B cell (primary cell): Measurements from ENCODE around the gene PREP. TPM values are rescaled to one million over a fixed set of nuclear protein-coding genes. Genes with fewer than 3 reads are reported as not detected.

ENCODE experiments used
- ATAC-seq: fragments of 200-7000 bp; cut with Tn5 transposase; one replicate; pipeline ENCODE4 v1.10.0; 2021; ENCODE audit warnings: low read depth, mild to moderate bottlenecking, moderate number of reproducible peaks, moderate library complexity
- CTCF ChIA-PET: fragments of 350-600 bp; sonication (Branson Sonifier 250); formaldehyde crosslinking; loops from one replicate; lab custom pipeline; 2021; ENCODE audit warnings: antibody characterized with exemption, inconsistent platforms; lab: Charles Lee
- POLR2A ChIA-PET: fragments of 350-600 bp; sonication (Branson Sonifier 250); formaldehyde crosslinking; loops from one replicate; lab custom pipeline; 2021; ENCODE audit warnings: antibody characterized with exemption; lab: Charles Lee
- DNase-seq: peaks from one replicate; pipeline ENCODE4 v3.0.0; 2013
- H2AFZ ChIP-seq: 2 replicates; pipeline ENCODE4 v1.6.1; 2012; ENCODE audit warnings: mild to moderate bottlenecking, low read depth, low read length; ENCODE audit not compliant: insufficient read depth, poor library complexity, severe bottlenecking
- H3K27ac ChIP-seq, 2 donors: 1 replicate in 1 of 2; 2 replicates in 1 of 2; pipeline ENCODE4 v1.5.1; 2012 to 2013; ENCODE audit warnings: low read length in 2 of 2, mild to moderate bottlenecking in 2 of 2, moderate library complexity in 1 of 2
- H3K27me3 ChIP-seq, 4 experiments: fragments of 200-600 bp in 1 of 4; sonication (generic) in 1 of 4; replicated peaks in 1 of 4; 1 replicate in 2 of 4; 2 replicates in 2 of 4; pipeline versions ENCODE4 v1.6.1 to v1.7.0; 2013 to 2016; ENCODE audit warnings: low read length in 3 of 4, mild to moderate bottlenecking in 2 of 4, mixed read lengths in 1 of 4, moderate library complexity in 1 of 4; ENCODE audit not compliant: insufficient read depth in 4 of 4, control insufficient read depth in 3 of 4; ENCODE audit errors: control extremely low read depth in 1 of 4
- H3K36me3 ChIP-seq, 2 experiments: replicated peaks in 1 of 2; 1 replicate in 1 of 2; 2 replicates in 1 of 2; pipeline versions ENCODE4 v1.6.1 to v1.7.1; 2013; ENCODE audit warnings: low read length in 1 of 2; ENCODE audit not compliant: insufficient read depth in 2 of 2, control insufficient read depth in 1 of 2; ENCODE audit errors: control extremely low read depth in 1 of 2, extremely low read depth in 1 of 2
- H3K4me1 ChIP-seq, 2 donors: fragments of 200-600 bp in 1 of 2; sonication (generic) in 1 of 2; 1 replicate in 1 of 2; 2 replicates in 1 of 2; pipeline versions ENCODE4 v1.5.1 to v1.6.1; 2013 to 2017; ENCODE audit warnings: low read length in 2 of 2; ENCODE audit not compliant: control insufficient read depth in 2 of 2, insufficient read depth in 2 of 2
- H3K4me2 ChIP-seq: replicated peaks from 2 replicates; pipeline ENCODE3; 2012; ENCODE audit warnings: mild to moderate bottlenecking, low read depth, low read length; ENCODE audit not compliant: poor library complexity, severe bottlenecking
- H3K4me3 ChIP-seq, 5 experiments: fragments of 200-600 bp in 1 of 5; sonication (generic) in 1 of 5; 1 replicate in 3 of 5; 2 replicates in 2 of 5; pipeline versions ENCODE4 v1.5.1 to v1.7.0; 2011 to 2016; ENCODE audit warnings: low read length in 4 of 5, mild to moderate bottlenecking in 4 of 5, low read depth in 2 of 5, control low read depth in 1 of 5, moderate library complexity in 1 of 5; ENCODE audit not compliant: insufficient read depth in 1 of 5; ENCODE audit errors: control extremely low read depth in 1 of 5, extremely low read depth in 1 of 5
- H3K79me2 ChIP-seq: fragments of 200-600 bp; sonication (generic); one replicate; pipeline ENCODE4 v1.6.0; 2016; ENCODE audit warnings: low read length; ENCODE audit not compliant: control insufficient read depth, insufficient read depth
- H3K9ac ChIP-seq: fragments of 200-600 bp; sonication (generic); 2 replicates; pipeline ENCODE4 v1.6.1; 2017; ENCODE audit warnings: mild to moderate bottlenecking, low read length, moderate library complexity
- H3K9me3 ChIP-seq, 3 donors: one replicate each; pipeline versions ENCODE4 v1.6.1 to v1.7.1; 2013; ENCODE audit warnings: low read length in 2 of 3; ENCODE audit not compliant: control insufficient read depth in 2 of 3, insufficient read depth in 1 of 3; ENCODE audit errors: control extremely low read depth in 1 of 3
- H4K20me1 ChIP-seq: 2 replicates; pipeline ENCODE4 v1.6.0; 2012; ENCODE audit warnings: mild to moderate bottlenecking, low read length; ENCODE audit not compliant: insufficient read depth, control insufficient read depth, poor library complexity, severe bottlenecking
- H3K27ac Mint-ChIP-seq: one replicate; pipeline ENCODE4 v1.8.0; 2021; ENCODE audit warnings: mixed read lengths
- H3K27me3 Mint-ChIP-seq: one replicate; pipeline ENCODE4 v1.8.0; 2021; ENCODE audit warnings: mixed read lengths
- H3K4me1 Mint-ChIP-seq: one replicate; pipeline ENCODE4 v1.8.0; 2021; ENCODE audit warnings: mixed read lengths
- H3K4me3 Mint-ChIP-seq: one replicate; pipeline ENCODE4 v1.8.0; 2021; ENCODE audit warnings: mixed read lengths
- H3K9me3 Mint-ChIP-seq: one replicate; pipeline ENCODE4 v1.8.0; 2022; ENCODE audit warnings: mixed read lengths; ENCODE audit not compliant: insufficient read depth
- EZH2 ChIP-seq: IDR thresholded peaks from 2 replicates; pipeline ENCODE4 v1.6.1; 2012; ENCODE audit warnings: borderline replicate concordance, low read depth, mild to moderate bottlenecking, moderate library complexity, low read length; ENCODE audit not compliant: insufficient read depth, poor library complexity, severe bottlenecking
- WGBS: methylation state at CpG from one replicate; pipeline ENCODE4 v1.1.5; 2013; ENCODE audit warnings: missing lambda C conversion rate; ENCODE audit not compliant: insufficient coverage; 5-methylcytosine and 5-hydroxymethylcytosine counted together
- intact Hi-C: fragments of 100-400 bp; cut with micrococcal nuclease; formaldehyde crosslinking; loops from one replicate; pipeline ENCODE4 v1.10.0; 2022
- polyA plus RNA-seq: library from polyadenylated mRNA; depleted of rRNA; stranded (reverse); fragments of >200 nt; gene quantifications from 2 replicates; pipeline ENCODE4 v1.2.3, GENCODE V29; 2012
- total RNA-seq, 2 donors: library from RNA; stranded (reverse); fragments of 120-200 nt in 1 of 2; gene quantifications; 1 replicate in 1 of 2; 2 replicates in 1 of 2; pipeline versions ENCODE4 v1.2.3 to v1.2.4, GENCODE V29; 2013 to 2022
- TF ChIP-seq, protein P1 (sequence below): fragments of 200-600 bp; IDR thresholded peaks from one replicate; pipeline ENCODE4 v1.8.0; 2022; ENCODE audit warnings: antibody characterized with exemption, mild to moderate bottlenecking

Gene PREP
- total and polyA plus RNA-seq, 2 donors (not counting 1 experiment from before 2014, with no cell fraction given): 12.2 to 27.0 TPM

DNA sequence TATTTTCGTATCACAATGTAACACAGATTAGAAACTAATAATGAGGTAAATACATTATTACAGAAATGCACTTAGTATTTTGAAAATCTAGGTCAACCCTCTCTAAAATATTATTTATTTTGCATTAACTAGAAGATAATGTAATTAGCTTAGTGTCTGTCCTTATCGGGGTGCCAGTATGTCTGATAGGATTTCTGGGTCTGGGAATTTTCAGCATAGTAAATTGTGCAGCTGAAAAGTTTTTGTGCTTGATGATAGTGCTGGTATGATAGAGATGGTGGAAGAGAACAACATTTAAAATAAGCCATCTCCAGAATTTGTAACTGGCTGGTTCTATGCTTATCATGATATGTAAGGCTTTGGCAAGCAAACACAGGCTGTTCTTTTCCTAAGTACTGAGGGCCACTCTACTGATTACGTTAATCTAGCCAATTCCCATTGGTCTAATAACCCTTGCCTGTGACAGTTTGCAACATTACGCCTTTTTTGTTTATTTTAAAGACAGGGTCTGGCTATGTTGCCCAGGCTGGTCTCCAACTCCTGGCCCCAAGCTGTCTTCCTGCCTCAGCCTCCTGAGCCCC is 50.8 kb downstream of the PREP start:
- intact Hi-C loops: no loop called here
- no peak overlapping the region for H3K9ac ChIP-seq
- ChIA-PET POLR2A (no interaction called here), CTCF (no interaction called here)
- H3K27ac ChIP-seq: no peak overlapping the region
- TF ChIP-seq, protein P1, sequence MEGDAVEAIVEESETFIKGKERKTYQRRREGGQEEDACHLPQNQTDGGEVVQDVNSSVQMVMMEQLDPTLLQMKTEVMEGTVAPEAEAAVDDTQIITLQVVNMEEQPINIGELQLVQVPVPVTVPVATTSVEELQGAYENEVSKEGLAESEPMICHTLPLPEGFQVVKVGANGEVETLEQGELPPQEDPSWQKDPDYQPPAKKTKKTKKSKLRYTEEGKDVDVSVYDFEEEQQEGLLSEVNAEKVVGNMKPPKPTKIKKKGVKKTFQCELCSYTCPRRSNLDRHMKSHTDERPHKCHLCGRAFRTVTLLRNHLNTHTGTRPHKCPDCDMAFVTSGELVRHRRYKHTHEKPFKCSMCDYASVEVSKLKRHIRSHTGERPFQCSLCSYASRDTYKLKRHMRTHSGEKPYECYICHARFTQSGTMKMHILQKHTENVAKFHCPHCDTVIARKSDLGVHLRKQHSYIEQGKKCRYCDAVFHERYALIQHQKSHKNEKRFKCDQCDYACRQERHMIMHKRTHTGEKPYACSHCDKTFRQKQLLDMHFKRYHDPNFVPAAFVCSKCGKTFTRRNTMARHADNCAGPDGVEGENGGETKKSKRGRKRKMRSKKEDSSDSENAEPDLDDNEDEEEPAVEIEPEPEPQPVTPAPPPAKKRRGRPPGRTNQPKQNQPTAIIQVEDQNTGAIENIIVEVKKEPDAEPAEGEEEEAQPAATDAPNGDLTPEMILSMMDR: no peak
- no peak for TF ChIP-seq EZH2
- DNase-seq (no peak), ATAC-seq (no peak)
- no peak overlapping the region for H2AFZ ChIP-seq
- H3K27me3 Mint-ChIP-seq: no peaks in the 10 kb centered on the region
- H3K36me3 ChIP-seq: peaks cover 18 to 38% of the 10 kb centered on the region in 2 experiments
- no peaks in the 10 kb centered on the region for H4K20me1 ChIP-seq
- peaks cover 2% of the 10 kb centered on the region for H3K9me3 Mint-ChIP-seq
- 94% methylated on average over 3 of the region's 4 CpGs for WGBS
- no peak overlapping the region for H3K27ac Mint-ChIP-seq
- H3K27me3 ChIP-seq: no peaks in the 10 kb centered on the region
- H3K9me3 ChIP-seq: peaks cover 0 to 4% (median 0%) of the 10 kb centered on the region in 3 donors
- no peak overlapping the region for H3K4me3 ChIP-seq
- H3K4me3 Mint-ChIP-seq: no peak overlapping the region
- H3K4me1 Mint-ChIP-seq: no peaks in the 10 kb centered on the region
- no peak overlapping the region for H3K4me2 ChIP-seq
- no peaks in the 10 kb centered on the region for H3K4me1 ChIP-seq
- H3K79me2 ChIP-seq: no peaks in the 10 kb centered on the region

DNA sequence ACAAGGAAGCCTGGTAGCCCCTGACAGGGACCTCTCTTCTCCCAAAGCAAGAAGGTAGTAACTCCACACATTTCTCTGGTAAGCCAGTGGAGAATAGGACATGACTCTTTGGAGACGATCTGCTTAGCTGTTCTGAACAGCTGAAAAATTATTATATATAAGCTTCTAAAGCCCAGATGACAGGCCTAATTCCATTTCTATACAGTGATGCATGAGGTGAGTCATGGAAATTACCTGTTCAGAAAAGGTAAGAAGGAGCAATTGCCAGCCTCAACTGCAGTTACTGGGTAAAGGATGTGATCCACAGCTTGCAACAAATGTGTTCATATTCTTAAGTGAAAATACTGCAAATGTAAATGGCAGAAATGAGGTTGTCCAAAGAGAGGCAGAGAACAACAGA is 54.0 kb downstream of the PREP start:
- H3K36me3 ChIP-seq: peaks cover 9 to 44% of the 10 kb centered on the region in 2 experiments
- DNase-seq (no peak), ATAC-seq (no peak)
- ChIA-PET POLR2A (no interaction called here), CTCF (no interaction called here)
- H2AFZ ChIP-seq: no peak overlapping the region
- no peak overlapping the region for H3K9ac ChIP-seq
- no peaks in the 10 kb centered on the region for H3K79me2 ChIP-seq
- TF ChIP-seq, protein P1: no peak
- TF ChIP-seq EZH2: no peak
- H3K9me3 Mint-ChIP-seq: no peaks in the 10 kb centered on the region
- WGBS: no CpG with 5 or more reads among the region's 1 CpG
- no peaks in the 10 kb centered on the region for H3K4me1 Mint-ChIP-seq
- peaks cover 0 to 2% (median 0%) of the 10 kb centered on the region in 3 donors for H3K9me3 ChIP-seq
- H3K27ac Mint-ChIP-seq: no peak overlapping the region
- H3K4me3 Mint-ChIP-seq: no peak overlapping the region
- no peaks in the 10 kb centered on the region for H3K27me3 ChIP-seq
- no peaks in the 10 kb centered on the region for H3K27me3 Mint-ChIP-seq
- H3K27ac ChIP-seq: no peak overlapping the region
- H4K20me1 ChIP-seq: no peaks in the 10 kb centered on the region
- intact Hi-C loops: no loop called here
- no peak overlapping the region for H3K4me3 ChIP-seq
- H3K4me2 ChIP-seq: no peak overlapping the region
- no peaks in the 10 kb centered on the region for H3K4me1 ChIP-seq
